ENCODE measurements around the gene TSC2.

The TSC2 gene

GRCh38 chr16:2072926-2073325, 25.1 kb downstream of the TSC2 start:
- no peak for DNase-seq

DNA sequence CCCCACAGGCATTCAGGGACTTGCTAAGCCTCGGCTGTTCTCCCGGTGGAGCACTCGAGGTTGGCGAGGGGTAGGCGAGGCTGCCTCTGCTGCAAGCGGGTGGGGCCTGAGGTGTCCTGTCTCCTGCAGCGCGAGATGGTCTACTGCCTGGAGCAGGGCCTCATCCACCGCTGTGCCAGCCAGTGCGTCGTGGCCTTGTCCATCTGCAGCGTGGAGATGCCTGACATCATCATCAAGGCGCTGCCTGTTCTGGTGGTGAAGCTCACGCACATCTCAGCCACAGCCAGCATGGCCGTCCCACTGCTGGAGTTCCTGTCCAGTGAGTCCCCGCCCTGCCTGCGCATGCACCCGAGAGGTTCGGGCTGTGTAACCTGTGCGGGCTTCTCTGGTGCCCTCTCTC, 26.3 kb downstream of the TSC2 start:
- DNase-seq, result no peak

- no peak for DNase-seq
Observed at GRCh38 chr16:2075631-2076030, 27.8 kb downstream of the TSC2 start.

DNA sequence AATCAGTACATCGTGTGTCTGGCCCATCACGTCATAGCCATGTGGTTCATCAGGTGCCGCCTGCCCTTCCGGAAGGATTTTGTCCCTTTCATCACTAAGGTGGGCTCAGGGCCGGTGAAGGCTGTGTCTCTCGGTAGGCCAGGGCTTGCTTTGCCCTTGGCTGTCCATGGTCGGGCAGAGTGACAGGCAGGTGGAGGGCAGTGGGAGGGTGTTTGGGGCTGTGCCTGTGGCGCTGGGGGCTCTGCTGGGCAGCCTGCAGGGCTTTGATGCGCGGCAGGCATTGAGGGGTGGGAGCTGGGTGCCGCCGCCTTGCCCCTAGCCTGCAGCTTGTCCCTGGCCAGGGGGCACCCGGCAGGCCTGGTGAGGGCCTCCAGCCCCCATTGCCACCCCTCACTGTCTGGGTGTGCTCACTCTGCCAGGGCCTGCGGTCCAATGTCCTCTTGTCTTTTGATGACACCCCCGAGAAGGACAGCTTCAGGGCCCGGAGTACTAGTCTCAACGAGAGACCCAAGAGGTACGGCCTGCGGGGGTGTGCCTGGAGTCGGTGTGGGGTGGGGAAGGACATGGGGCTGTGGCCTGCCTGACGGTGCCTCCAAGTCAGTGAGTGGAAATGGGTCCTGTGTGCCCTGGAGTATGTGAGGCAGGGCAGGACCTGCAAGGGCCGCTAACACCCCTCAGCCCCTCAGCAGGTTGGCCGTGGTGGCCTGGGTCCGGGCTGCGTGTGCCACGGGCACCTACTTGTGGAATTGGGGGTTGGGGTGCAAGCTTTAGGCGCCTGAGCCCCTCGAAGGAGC, 28.5 kb downstream of the TSC2 start:
- DNase-seq, result no peak

GRCh38 chr16:2077016-2077415, 29.2 kb downstream of the TSC2 start:
- no peak for DNase-seq

- DNase-seq, result no peak
Observed at GRCh38 chr16:2077696-2078095, 29.9 kb downstream of the TSC2 start.

DNA sequence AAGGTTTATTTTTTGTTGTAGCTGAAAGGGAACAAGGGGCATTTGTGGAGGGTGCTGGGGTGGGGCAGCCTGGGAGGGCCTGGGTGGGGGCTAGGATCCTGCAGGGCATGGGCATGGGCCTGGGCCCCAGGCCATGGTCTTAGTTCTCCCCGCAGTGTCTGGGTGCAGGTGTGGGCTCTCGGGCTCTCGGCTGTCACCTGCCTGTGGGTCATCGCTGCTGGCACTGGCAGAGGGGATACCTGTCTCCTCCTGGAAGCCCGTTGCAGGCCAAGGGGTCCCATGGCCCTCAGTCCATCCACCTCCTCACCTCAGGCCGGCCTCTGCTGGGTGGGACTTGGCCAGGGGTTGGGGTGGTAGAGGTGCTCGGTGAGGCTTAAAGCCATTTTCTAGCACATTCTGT, 30.3 kb downstream of the TSC2 start:
- no peak for DNase-seq

DNA sequence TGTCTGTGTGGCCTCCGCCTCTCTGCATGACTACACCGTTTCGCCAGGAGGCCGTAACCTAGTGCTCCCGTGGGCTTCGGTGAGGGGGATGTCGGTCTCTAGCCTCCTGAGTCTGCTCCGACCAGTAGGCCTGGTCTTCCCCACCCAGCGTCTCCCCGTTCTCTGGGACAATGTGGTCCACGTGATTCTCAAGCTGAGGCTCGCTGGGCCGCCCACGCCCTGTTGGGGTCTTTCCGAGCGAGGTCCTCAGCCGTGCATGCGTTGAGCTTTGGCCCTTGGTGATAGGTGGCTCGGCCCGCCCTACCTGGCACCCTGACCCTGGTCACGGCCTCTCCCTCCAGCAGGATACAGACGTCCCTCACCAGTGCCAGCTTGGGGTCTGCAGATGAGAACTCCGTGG, 30.9 kb downstream of the TSC2 start:
- no peak for DNase-seq

DNA sequence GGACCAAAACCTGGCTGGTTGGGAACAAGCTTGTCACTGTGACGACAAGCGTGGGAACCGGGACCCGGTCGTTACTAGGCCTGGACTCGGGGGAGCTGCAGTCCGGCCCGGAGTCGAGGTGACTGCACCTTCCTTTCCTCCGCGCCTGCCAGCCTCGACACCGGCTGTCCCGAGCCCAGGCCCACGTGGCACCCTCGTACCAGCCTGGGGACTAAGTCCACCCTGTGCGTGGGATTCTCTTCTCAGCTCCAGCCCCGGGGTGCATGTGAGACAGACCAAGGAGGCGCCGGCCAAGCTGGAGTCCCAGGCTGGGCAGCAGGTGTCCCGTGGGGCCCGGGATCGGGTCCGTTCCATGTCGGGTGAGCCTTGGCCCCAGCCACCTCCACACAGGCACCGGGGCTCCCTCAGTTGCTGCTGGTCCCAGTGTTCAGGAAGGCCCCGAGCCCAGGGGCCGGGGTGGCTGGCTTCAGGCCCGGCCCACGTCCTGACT, 31.6 kb downstream of the TSC2 start:
- DNase-seq, result no peak

DNA sequence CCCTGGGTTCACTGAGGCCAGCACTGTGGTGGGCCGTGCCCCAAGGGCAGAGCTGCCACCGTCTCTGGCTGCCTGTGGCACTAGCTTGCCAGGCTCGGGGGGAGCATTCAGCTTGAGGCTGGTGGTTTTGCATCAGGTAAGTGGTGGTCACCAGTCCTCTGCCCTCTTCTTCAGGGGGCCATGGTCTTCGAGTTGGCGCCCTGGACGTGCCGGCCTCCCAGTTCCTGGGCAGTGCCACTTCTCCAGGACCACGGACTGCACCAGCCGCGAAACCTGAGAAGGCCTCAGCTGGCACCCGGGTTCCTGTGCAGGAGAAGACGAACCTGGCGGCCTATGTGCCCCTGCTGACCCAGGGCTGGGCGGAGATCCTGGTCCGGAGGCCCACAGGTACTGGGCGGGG, 32.2 kb downstream of the TSC2 start:
- DNase-seq, result no peak

DNA sequence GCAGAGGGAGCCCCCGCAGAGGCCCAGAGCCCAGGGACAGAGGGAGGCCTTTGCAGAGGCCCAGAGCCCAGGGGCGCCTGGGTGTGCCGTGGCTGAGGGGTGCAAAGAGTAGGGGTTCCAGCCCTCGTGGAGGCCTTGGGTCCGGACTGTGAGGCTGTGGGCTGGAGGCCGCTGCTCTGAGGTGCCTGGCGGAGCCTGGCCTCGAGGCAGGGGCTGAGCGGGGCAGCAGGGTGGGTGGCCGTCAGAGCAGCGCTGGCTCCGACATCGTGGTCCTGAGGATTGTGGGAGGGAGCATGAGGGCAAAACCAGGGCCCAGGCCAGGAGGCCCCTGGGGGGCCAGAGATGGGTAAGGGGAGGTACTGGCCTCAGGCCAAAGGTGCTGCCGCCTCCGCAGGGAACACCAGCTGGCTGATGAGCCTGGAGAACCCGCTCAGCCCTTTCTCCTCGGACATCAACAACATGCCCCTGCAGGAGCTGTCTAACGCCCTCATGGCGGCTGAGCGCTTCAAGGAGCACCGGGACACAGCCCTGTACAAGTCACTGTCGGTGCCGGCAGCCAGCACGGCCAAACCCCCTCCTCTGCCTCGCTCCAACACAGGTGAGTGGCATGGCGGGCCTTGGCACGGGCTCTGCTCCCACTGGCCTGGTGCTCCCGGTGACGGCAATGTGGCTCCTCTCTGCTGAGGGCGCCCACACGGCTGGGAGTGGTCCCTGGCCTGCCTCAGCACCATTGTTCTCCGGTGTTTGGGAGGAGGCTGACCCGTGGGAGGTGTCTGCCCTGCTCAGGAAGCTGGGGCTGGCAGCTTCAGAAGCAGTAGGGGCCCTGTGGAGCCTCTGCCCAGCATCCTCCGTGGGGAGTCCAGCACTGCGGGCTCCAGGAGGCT, 33.7 kb downstream of the TSC2 start:
- no peak for DNase-seq

GRCh38 chr16:2082171-2082982, 34.6 kb downstream of the TSC2 start:
- no peak for DNase-seq

- DNase-seq, result no peak
Observed at GRCh38 chr16:2082983-2083364, 35.2 kb downstream of the TSC2 start.

DNA sequence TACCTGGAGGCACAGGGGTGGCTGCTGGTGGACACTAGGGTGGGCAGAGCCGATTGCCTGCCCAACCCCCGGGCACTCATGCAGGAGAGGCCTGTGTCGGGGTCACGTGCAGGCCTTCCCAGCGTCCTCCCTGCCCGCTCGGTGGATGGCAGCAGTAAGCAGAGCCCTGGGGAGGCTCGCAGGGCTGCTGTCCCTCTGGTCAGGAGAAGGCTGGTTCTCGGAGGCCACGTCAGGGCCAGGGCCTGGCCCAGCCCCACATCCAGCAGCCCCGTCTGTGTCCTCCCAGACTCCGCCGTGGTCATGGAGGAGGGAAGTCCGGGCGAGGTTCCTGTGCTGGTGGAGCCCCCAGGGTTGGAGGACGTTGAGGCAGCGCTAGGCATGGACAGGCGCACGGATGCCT, 35.6 kb downstream of the TSC2 start:
- no peak for DNase-seq

DNA sequence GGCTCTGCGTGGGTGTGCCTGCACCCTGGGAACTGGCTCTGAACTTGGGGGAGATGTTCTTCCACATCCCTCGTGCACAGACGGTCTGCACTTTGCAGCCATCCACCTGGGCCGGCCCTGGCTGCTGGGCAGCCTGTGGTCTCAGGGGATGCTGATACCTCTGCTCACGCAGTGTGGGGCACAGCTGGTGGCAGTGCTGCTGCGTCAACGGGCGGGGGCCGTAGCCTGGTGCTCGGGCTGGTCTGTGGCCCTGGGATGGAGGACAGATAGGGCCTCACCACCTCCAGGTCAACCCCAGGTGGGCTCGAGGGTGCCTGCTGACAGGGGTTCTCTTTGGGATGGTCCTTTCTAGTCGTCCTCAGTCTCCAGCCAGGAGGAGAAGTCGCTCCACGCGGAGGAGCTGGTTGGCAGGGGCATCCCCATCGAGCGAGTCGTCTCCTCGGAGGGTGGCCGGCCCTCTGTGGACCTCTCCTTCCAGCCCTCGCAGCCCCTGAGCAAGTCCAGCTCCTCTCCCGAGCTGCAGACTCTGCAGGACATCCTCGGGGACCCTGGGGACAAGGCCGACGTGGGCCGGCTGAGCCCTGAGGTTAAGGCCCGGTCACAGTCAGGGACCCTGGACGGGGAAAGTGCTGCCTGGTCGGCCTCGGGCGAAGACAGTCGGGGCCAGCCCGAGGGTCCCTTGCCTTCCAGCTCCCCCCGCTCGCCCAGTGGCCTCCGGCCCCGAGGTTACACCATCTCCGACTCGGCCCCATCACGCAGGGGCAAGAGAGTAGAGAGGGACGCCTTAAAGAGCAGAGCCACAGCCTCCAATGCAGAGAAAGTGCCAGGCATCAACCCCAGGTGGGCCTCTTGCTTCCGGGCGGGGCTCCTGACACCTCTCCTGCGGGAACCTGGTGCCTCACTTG, 36.3 kb downstream of the TSC2 start:
- DNase-seq, result no peak

DNA sequence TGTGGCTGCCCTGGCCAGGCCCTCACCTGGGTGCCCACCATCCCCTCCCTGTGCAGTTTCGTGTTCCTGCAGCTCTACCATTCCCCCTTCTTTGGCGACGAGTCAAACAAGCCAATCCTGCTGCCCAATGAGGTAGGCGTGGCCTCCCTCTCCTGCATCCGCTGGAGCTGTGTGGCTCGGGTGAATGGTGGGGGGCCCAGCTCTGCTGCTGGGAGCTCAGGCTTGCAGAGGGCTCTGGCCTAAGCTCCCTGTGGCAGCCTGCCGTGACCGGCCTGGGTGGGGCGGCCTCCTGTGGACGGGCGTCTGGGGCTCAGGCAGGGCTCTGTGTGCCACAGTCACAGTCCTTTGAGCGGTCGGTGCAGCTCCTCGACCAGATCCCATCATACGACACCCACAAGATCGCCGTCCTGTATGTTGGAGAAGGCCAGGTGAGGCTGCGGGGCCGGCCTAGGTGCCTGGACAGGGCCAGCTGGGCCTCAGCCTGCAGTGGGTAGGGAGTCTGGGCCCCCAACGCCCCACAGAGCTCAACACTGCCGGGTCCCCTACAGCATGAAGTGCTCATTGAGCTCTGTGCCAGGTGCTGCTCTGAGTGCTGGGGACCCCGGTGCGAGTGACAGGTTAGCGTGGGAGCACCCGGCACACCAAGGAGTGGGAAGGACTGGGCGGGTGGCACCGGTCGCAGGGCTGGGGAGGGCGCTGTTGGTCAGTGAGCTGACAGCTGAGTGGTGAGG, 37.3 kb downstream of the TSC2 start:
- DNase-seq, result no peak

DNA sequence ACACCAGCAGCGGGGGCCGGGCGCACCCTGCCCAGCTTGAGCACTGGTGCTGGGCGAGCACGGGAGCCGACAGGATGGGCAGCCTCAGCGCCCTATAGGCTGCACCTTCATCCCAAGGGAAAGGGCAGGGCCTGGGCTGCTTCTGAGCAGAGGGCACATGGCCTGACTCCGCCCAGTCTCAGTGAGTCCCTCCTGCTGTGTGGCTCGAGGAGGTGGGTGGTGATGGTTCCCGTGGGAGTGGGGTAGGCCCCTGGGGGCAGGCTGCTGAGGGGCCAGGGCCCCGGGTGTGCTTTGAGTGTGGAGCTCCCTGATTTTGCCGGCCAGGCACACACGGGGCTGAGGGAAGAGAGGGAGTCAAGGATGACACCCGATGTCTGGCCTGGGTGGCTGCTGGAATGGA, 37.9 kb downstream of the TSC2 start:
- DNase-seq, result no peak

DNA sequence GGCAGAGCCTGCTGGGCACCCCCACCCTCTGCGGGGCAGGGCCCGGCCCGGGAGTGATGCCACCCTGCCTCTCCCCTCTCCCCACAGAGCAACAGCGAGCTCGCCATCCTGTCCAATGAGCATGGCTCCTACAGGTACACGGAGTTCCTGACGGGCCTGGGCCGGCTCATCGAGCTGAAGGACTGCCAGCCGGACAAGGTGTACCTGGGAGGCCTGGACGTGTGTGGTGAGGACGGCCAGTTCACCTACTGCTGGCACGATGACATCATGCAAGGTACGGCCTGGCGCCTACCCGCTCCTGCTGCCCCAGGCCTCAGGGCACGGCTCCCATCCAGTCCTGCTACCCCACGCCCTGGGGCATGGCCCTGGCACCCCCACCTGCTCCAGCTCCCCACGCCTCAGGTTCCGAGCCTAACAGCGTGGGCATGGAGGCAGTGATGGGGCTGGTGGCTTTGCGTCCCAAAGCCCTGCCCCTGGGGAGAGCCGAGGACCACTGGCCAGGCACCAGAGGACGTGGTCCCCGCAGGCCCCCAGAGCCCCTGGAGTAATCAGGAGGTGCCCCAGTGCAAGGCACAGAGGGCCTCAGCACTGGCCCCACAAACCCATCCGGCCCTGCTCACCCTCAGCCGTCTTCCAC, 38.4 kb downstream of the TSC2 start:
- DNase-seq, result no peak

DNA sequence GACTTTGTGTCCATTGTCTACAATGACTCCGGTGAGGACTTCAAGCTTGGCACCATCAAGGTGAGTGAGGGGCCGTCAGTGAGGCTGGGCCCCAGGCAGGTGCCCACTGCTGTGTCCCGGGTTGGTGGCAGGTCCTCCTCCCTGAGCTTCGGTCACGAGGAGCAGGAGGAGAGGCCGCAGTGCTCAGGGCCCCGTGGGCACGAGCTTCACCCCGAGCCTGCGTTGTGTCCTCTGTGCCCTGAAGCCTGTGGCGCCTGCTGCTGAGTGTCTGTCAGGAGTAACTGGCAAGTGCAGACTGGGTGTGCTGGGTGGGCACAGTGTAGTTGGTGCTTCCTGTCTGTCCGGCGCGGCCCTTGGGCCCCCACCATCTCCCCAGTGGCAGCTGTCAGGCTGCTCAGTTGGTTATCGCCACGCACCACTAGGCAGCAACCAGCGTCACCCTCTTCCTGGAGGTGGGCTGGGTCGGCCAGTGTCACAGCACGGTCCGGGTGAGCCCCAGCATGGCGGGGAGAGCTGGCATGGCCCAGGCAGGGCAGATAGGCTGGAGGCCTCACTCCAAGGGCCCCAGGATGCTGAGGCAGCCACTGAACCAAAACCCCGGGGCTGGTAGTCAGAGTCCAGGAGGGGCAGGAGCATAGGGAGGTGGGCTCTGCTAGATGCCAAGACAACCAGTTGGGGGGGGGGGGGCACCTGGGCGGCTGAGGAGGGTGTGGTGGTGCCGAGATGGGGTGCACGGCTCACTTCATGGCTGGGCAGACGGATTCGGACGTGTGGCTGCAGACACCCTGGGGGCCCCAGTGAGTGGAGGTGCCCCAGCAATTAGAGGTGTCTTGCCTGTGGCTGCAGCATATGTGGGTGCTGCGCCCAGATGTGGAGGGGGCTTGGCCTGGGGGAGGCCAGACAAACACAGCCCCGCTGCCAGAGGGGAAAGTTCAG, 39.3 kb downstream of the TSC2 start:
- DNase-seq, result no peak

Measured in CD4-positive, alpha-beta T cell treated with Interleukin-10 for 1 hour (primary cell).